Ascending aorta (tissue), 2 donors: ENCODE data around the gene C11orf87. TPM values are rescaled to one million over a fixed set of nuclear protein-coding genes. Genes with fewer than 3 reads are reported as not detected.

Experiments used
- DNase-seq, 2 donors: peaks; one replicate each; pipeline ENCODE4 v3.0.0-alpha.2; 2019; ENCODE audit warnings: low spot score in 2 of 2
- H3K27ac ChIP-seq, 2 donors: fragments of 200-600 bp; sonication (generic); one replicate each; pipeline ENCODE4 v1.5.1; 2016 to 2017; ENCODE audit warnings: mild to moderate bottlenecking in 1 of 2
- H3K27me3 ChIP-seq: fragments of 200-600 bp; sonication (generic); one replicate; pipeline ENCODE4 v1.5.1; 2017
- H3K36me3 ChIP-seq, 2 donors: fragments of 200-600 bp; sonication (generic); one replicate each; pipeline ENCODE4 v1.5.1; 2016
- H3K4me1 ChIP-seq, 2 donors: fragments of 200-600 bp; sonication (generic); one replicate each; pipeline ENCODE4 v1.5.1; 2016 to 2017; ENCODE audit warnings: mild to moderate bottlenecking in 1 of 2
- H3K4me3 ChIP-seq, 2 donors: fragments of 200-600 bp; sonication (generic); one replicate each; pipeline ENCODE4 v1.5.1; 2016 to 2017; ENCODE audit warnings: mild to moderate bottlenecking in 1 of 2
- H3K9me3 ChIP-seq, 2 donors: fragments of 200-600 bp; sonication (generic); one replicate each; pipeline ENCODE4 v1.5.1; 2016
- CTCF ChIP-seq, 3 experiments: fragments of 200-600 bp in 2 of 3; fragments of 450-650 bp in 1 of 3; sonication (generic) in 2 of 3; IDR thresholded peaks; one replicate each; pipeline ENCODE4 v1.5.1; 2016 to 2019; ENCODE audit warnings: antibody characterized with exemption in 3 of 3, mild to moderate bottlenecking in 1 of 3, moderate library complexity in 1 of 3
- intact Hi-C: fragments of 100-400 bp; cut with DNase I; formaldehyde crosslinking; loops from one replicate; pipeline ENCODE4 v1.15.1; 2023
- total RNA-seq: library from RNA; depleted of rRNA; stranded (reverse); fragments of >200 nt; gene quantifications from one replicate; pipeline ENCODE4 v1.1.0, GENCODE V29; 2016

C11orf87 gene
- total RNA-seq, 1 donor from 2014 or later: not detected

DNA sequence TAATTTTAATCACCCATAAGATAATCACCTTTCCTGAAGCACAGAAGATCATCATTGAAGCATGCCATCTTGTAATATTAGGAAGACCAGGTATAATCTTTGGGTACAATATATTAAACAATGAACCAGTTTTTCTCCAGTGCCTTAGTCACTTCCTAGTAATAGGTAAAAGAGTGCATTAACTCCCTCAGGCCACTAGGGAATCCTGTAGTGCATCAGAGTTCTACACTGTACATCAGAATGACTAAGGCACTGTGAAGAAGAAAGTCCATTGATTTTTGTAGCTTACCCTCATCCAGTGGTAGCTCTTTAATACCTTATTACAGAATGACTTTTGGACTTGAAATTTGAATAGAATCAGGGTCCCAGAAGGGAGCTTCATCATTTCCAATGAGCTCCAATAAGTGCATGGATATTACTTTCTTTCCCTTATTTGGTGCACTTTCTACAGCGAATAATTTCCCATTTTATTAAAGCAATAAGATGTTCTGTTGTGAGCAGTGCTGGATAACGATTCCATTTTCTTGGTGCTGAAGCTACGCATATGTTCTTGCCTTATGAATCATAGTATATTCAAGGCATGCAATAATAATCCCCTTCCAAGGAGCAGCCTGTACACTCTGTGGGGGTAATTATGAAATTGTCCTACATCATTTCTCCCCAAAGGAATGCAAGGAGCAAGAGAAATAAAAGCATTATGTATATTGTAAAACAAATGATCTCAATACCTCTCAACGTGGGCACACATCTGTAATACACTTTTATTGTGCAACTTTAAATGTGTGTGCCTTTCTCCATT is 4.7 kb downstream of the C11orf87 start:
- Histone ChIP-seq H3K27me3 (no peaks in the 10 kb centered on the region), H3K4me1 (peaks cover 3% of the 10 kb centered on the region in 2 donors), H3K27ac (no peak overlapping the region), H3K36me3 (no peaks in the 10 kb centered on the region), H3K4me3 (no peak overlapping the region), H3K9me3 (no peaks in the 10 kb centered on the region)
- DNase-seq: no peak
- intact Hi-C loops: no loop called here
- no peak for TF ChIP-seq CTCF (IDR thresholded peaks at IDR 0.05)

DNA sequence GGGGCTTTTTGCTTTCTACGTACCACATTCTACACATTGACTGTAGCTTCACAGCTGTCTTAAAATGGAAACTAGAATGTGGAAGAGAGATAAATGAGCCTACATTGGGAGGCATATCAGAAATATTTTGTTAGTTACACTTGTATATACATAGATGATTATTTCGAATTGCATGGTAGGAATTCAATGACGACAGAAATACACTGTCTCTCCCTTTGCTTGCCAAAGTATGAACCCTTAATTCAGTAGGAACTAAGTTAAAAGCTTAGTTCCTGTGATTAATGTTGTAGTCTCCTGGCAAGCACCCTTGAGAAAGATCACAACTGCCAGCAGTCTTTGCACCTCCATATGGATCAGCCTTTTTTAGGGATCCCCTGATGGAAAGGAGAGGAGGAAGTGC is 10.1 kb downstream of the C11orf87 start:
- no peak overlapping the region for H3K27ac ChIP-seq
- no peak for TF ChIP-seq CTCF (IDR thresholded peaks at IDR 0.05)
- H3K4me3 ChIP-seq: no peak overlapping the region
- no peaks in the 10 kb centered on the region for H3K9me3 ChIP-seq
- H3K4me1 ChIP-seq: no peaks in the 10 kb centered on the region
- no peaks in the 10 kb centered on the region for H3K36me3 ChIP-seq
- intact Hi-C loops: no loop called here
- no peaks in the 10 kb centered on the region for H3K27me3 ChIP-seq
- no peak for DNase-seq

DNA sequence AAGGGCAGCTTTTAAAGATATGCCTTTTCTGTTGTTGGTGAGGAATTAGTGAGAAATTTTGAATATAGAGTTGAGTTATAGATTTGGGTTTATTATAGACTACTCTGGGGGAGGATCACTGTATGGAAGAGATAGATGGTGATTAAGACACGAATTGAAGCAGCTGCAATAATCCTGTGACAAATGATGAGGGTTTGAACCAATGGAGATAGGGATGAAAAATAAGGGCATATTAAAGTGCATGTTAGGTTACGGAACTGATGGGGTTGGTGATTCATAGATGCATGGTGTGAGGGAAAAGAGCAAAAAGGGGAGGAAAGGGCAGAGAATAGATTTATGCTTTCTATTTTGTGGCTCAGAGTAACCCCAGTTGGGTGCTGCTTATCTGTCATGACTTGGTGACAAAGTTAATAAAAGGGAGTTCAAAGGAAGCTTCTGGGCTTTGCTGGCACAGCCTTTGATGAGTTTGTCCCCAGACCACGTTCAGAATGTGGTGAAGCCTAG is 11.8 kb downstream of the C11orf87 start:
- no peak for DNase-seq
- intact Hi-C loops: no loop called here
- Histone ChIP-seq H3K9me3 (no peaks in the 10 kb centered on the region), H3K27ac (no peak overlapping the region), H3K27me3 (no peaks in the 10 kb centered on the region), H3K4me3 (no peak overlapping the region), H3K36me3 (no peaks in the 10 kb centered on the region), H3K4me1 (no peaks in the 10 kb centered on the region)
- TF ChIP-seq CTCF (IDR thresholded peaks at IDR 0.05): no peak

- Histone ChIP-seq H3K27me3 (no peaks in the 10 kb centered on the region), H3K36me3 (no peaks in the 10 kb centered on the region), H3K27ac (no peak overlapping the region), H3K4me1 (no peaks in the 10 kb centered on the region), H3K4me3 (no peak overlapping the region), H3K9me3 (no peaks in the 10 kb centered on the region)
- no peak for DNase-seq
- TF ChIP-seq CTCF (IDR thresholded peaks at IDR 0.05): no peak
- intact Hi-C loops: no loop called here
Observed at GRCh38 chr11:109435121-109435742, 13.2 kb downstream of the C11orf87 start.

DNA sequence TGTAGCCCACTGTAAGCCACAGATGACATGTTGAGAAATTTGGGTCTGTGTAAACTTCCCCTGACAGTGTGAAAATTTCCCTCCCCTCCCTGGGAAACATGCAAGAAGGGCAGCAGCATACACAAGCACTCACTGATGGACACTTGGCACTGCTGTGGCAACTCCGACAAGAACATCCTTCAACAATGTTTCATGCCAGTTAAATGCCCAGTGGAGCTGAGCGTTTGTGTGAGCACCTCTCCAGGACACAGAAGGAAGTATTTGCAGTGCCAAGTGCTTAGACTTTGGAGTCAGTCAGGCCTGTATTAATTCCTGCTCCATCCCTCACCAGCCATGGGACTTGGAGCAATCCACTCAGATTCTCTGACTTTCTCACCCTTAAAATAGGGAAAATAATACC is 17.7 kb downstream of the C11orf87 start:
- Histone ChIP-seq H3K4me1 (no peaks in the 10 kb centered on the region), H3K9me3 (no peaks in the 10 kb centered on the region), H3K27ac (no peak overlapping the region), H3K36me3 (no peaks in the 10 kb centered on the region), H3K4me3 (no peak overlapping the region), H3K27me3 (no peaks in the 10 kb centered on the region)
- intact Hi-C loops: no loop called here
- DNase-seq: no peak
- no peak for TF ChIP-seq CTCF (IDR thresholded peaks at IDR 0.05)
